ENCODE data around the gene EXOC1.
"Not testable (repeated sequence)": the region's sequence is repeated elsewhere in the genome, so short reads cannot be mapped to it uniquely, and the experiment has no call there.

EXOC1 gene, protein sequence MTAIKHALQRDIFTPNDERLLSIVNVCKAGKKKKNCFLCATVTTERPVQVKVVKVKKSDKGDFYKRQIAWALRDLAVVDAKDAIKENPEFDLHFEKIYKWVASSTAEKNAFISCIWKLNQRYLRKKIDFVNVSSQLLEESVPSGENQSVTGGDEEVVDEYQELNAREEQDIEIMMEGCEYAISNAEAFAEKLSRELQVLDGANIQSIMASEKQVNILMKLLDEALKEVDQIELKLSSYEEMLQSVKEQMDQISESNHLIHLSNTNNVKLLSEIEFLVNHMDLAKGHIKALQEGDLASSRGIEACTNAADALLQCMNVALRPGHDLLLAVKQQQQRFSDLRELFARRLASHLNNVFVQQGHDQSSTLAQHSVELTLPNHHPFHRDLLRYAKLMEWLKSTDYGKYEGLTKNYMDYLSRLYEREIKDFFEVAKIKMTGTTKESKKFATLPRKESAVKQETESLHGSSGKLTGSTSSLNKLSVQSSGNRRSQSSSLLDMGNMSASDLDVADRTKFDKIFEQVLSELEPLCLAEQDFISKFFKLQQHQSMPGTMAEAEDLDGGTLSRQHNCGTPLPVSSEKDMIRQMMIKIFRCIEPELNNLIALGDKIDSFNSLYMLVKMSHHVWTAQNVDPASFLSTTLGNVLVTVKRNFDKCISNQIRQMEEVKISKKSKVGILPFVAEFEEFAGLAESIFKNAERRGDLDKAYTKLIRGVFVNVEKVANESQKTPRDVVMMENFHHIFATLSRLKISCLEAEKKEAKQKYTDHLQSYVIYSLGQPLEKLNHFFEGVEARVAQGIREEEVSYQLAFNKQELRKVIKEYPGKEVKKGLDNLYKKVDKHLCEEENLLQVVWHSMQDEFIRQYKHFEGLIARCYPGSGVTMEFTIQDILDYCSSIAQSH

GRCh38 chr4:55853484-55854046 lies at the start of gene EXOC1:
Gene EXOC1 (plus strand): TSS chr4:55853648. CDS start chr4:55858324, 4,676 bp downstream.
- DNase-seq (ENCODE audit: low read depth), result peak; percentile 93

DNA sequence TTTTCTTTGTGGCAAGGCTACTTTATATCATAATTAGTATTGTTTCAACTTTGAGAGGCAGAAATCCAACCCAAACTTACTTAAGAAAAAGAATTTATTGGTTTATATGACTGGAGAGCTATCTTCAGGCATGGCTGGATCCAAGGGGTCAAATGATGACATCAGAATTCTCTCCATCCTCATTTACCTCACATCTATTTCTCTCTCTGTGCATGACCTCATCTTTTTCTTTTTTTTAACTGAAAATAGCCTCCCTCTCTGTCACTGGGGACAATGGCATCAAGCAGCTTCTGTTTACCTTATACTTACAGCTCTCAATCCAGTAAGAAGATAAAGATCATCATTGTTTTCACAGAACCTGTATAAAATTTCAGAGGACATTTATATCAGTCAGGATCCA lies 45.9 kb upstream of the EXOC1 start:
- no peak for DNase-seq (ENCODE audit: low read depth)

DNA sequence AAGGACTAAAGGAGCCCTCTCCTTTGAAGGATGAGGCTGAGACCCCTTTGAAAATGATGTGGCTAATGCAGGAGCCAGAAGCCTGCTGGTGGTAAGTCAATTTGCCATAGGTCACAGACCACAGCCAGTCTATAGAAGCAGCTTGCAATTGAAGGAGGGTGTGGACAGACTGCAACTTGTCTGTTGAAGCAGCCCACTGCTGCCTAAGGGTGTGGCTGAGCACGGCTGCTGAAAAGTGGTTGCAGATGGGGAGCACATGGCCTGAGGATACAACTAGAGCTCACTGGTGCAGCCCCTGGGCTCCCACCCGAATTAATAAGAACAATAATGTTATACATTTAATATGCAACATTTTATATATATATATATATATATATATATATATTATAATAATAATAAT lies 45.3 kb upstream of the EXOC1 start:
- DNase-seq (ENCODE audit: low read depth), result no peak

- DNase-seq (ENCODE audit: low read depth), result no peak
Measured at GRCh38 chr4:55808632-55809031, 44.8 kb upstream of the EXOC1 start.

DNA sequence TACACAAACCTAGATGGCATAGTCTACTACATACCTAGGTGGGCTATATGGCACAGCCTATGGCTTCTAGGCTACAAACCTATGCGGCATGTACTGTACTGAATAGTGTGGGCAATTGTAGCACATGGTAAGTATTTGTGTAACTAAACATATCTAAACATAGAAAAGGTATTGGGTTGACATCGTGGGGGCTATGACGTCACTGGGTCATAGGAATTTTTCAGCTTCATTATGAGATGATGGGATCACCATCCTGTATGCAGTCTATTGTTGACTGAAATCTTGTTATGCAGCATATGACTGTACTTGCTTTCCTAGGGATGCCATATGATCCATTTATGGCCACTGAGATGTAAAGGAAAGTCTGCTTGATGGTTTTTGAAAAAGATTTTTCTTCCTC lies 35.8 kb upstream of the EXOC1 start:
- no peak for DNase-seq (ENCODE audit: low read depth)

DNA sequence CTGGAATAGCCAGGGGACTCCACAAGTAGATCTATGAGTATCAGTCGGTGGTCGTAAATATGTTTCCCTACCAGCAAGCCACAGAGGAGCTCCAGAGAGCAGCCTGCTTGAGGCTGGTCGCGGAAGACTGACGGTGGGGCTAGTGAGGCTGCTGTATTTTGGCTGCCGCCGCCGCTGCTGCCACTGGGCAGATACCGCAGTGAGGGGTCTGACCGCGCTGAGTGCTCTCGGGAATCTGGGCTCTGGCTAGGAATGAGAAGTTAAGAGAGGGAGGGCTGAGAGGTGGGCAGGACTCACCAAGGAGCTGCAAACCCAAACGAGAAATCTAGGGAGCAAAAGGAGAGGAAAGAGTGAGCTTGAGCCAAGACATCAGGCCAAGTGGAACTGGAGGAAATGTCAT lies 33.8 kb upstream of the EXOC1 start, which contains the start of gene EXOC1L:
EXOC1L (plus strand) TSS at position 157 of the 400 bp plus-strand sequence; CDS start at position 394, 237 bp downstream.
- DNase-seq (ENCODE audit: low read depth), result no peak

DNA sequence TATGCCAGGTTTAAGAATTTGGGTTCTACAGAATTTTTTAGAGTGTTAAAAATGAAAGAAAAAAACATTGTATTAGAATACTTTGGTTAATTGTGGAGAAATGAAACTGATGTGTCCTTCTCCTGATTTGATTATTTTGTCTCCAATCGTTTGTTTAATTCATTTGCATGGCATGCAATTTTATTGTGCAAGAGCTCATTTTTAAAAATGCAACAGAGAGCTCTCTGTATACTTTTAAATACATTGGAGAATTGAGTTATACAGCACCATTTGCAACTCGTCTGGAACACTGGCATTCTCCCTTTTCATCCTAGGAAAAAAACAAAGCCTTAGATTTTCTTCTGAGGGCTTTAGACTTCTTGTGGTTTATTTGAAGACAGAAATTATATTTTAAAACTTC lies 33.2 kb upstream of the EXOC1 start:
- DNase-seq (ENCODE audit: low read depth), result no peak

- no peak for DNase-seq (ENCODE audit: low read depth)
Measured at GRCh38 chr4:55822329-55822728, 31.1 kb upstream of the EXOC1 start.

- DNase-seq (ENCODE audit: low read depth), result no peak
Measured at GRCh38 chr4:55824865-55825264, 28.6 kb upstream of the EXOC1 start.

DNA sequence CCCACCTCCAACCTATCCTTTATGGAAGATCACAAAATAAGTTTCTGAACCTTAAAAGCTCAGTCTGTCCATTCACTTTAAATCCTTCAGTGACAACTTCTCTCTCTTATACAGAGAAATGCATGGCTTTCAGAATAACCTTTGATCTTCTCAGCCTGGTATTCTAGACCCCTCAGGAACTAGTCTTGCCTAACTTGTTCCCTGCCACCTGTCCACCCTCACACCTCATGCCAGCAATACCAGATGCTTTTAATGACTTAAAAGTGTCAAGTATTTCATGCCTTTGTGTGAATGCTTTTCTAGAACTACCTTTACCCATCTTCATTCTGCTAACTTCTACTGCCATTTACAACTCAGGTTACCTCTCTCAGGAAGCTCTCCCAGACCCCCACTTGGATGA lies 26.5 kb upstream of the EXOC1 start:
- no peak for DNase-seq (ENCODE audit: low read depth)

DNA sequence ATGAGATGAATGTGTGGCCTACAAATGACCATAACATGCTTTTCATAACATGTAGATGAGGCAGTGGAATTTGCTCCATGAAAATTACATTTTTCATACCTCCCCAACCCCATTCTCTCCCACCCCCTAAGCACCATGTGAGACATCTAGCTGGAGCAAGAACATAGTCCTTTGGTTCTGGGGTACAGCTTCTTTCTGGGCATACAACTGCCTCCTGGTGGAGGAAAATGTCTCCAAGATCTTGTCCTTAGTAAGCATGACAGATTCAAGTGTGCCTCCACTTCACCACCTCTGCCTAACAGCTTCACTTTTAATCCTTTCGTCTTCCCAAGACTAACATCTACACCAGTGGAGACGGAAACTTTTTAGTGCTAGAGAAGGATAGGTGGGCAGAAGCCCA lies 25.9 kb upstream of the EXOC1 start:
- no peak for DNase-seq (ENCODE audit: low read depth)

GRCh38 chr4:55830048-55830447 lies 23.4 kb upstream of the EXOC1 start:
- no peak for DNase-seq (ENCODE audit: low read depth)

DNA sequence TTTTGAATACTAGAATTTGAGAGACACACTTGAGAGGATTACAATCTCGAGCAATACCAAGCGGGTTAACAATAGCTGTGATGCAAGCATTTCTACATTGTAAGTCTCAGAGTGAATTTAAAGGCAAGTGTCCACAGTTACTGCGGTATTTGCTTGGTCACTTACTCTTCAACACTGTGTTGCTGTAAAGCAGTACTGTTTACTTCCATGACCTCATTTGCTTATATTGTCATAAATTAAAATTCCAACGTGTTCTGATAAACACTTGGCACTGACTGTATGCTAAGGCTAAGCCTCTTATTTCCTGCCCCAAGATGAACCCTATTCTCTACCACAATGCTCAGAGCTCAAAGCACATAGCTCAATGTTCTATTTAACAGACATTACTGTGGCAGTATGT lies 22.7 kb upstream of the EXOC1 start:
- no peak for DNase-seq (ENCODE audit: low read depth)

DNA sequence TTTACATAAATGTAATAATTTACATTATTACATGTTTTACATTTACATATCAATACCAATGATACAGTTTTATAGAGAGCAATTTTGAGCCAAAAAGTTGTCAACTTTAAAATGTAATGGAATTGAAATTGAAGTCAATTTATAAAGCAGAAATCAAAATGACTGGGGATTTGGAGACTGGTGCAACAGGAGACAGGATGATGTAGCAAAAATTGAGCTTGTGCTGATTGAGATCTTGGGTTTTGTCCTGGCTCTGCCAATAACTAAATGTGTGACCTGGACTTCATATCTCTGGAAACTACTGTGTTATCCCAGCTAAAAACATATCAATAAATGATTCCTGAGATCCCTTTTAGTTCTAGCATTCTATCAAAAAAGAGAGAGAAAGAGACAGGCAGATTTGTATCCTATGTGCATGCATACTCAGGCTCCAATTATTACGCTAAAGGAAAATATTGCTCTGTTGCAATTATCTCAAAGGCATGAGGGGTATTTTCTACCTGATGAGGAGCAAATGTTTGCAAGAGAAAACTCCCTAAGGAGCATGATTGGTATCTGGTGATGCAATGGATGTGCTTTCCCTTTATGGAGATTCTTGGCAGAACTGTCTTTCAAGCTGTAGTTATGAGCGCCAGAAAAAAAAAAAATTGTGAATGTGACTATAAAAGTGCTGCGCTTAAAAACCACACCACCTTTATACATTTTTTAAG lies 19.2 kb upstream of the EXOC1 start:
- DNase-seq (ENCODE audit: low read depth), result no peak

DNA sequence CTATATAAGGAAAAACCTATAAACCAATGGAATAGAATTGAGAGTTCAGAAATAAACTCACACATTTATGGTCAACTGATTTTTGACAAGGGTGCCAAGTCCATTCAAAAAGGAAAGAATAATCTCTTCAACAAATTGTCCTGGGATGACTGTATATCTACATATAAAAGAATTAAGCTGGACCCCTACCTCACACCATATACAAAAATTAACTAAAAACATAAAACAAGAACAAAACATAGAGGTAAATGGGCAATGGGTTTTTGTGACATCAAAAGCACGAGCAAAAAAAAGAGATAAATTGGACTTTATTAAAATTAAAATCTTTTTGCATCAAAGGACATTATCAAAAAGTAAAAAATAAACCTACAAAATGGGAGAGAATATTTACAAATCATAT lies 15.5 kb upstream of the EXOC1 start:
- DNase-seq (ENCODE audit: low read depth), result no peak

GRCh38 chr4:55838356-55838755 lies 15.1 kb upstream of the EXOC1 start:
- DNase-seq (ENCODE audit: low read depth), result no peak

DNA sequence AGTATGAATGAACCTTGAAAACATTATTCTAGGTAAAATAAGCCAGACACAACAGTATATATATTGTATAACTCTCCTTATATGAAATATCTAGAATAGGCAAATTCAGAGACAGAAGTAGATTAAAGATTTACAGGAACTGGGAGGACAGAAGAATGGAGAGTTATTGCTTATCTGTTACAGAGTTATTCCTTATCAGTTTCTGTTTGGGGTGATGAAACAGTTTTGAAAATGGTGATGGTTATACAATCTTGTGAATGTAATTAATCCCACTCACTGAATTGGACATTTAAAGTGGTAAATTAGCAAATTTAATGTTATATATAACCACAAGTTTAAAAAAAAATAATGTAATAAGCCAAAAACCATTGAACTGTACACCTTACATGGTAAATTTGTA lies 14.5 kb upstream of the EXOC1 start:
- DNase-seq (ENCODE audit: low read depth), result no peak

DNA sequence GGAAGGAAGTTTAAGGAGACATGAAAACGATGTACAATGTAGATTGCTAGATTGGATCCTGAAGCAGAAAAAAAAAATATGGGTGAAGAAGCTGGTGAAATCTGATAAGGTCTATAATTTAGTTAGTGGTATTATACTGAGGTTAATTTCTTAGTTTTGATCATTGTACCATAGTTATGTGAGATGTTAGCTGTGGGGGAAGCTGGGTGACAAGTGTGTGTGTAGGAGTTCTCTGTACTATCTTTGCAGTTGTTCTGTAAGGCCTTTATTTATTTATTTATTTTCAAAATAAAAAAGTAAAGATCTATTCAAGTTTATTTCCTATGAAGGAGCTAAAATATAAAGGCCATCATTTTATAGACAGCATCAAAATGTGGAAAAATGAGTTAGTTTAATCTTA lies 12.5 kb upstream of the EXOC1 start:
- DNase-seq (ENCODE audit: low read depth), result no peak

GRCh38 chr4:55841373-55842239 lies 11.8 kb upstream of the EXOC1 start:
- not testable (repeated sequence) for DNase-seq (ENCODE audit: low read depth)

- DNase-seq (ENCODE audit: low read depth), result not testable (repeated sequence)
Measured at GRCh38 chr4:55842312-55842711, 11.1 kb upstream of the EXOC1 start.

GRCh38 chr4:55849724-55850123 lies 3.7 kb upstream of the EXOC1 start:
- no peak for DNase-seq (ENCODE audit: low read depth)

Measured in T-helper 22 cell (primary cell).